Uterus (tissue), 2 donors: Measurements from ENCODE around the gene TFEC.

Experiments
- CTCF ChIP-seq, 4 experiments: fragments of 200-600 bp in 2 of 4; fragments of 450-650 bp in 2 of 4; sonication (generic) in 2 of 4; IDR thresholded peaks; one replicate each; pipeline ENCODE4 v1.5.1; 2016 to 2019; ENCODE audit warnings: antibody characterized with exemption in 4 of 4, mild to moderate bottlenecking in 2 of 4, moderate library complexity in 1 of 4
- POLR2A ChIP-seq, 2 donors: fragments of 450-650 bp; IDR thresholded peaks; one replicate each; pipeline ENCODE4 v1.6.1; 2016; ENCODE audit warnings: antibody characterized with exemption in 2 of 2, mild to moderate bottlenecking in 1 of 2, moderate library complexity in 1 of 2

DNA sequence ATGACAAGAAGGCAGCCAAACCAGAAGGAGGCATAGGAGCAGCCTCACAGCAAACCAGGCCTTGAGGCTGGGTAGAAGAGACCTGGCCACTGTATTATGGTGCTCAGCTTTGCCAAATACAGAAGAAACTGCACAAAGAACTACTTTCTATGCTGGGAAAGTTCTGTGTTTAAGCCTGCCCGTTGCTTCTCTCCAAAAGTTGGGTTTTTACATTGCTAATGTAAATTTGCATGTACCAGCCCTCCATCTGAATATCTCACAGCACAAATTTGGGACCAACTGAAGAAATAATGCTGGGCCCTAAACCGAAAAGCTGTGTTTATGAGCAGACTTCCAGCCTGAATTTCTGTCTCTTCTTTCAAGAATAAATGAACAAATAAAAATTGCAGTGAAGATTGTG lies 145.0 kb downstream of the TFEC start:
- no peak for TF ChIP-seq CTCF (IDR thresholded peaks at IDR 0.05)
- no peak for TF ChIP-seq POLR2A (IDR thresholded peaks at IDR 0.05)
